HL-60/S4 (cell line): ENCODE results near the gene SLC7A11.

Experiments
- in situ Hi-C: fragments of 300-500 bp; cut with MboI; formaldehyde crosslinking; loops from 2 replicates; pipeline ENCODE4 v1.14.3; 2022; ENCODE audit warnings: low sequenced_read_pairs

Gene SLC7A11

GRCh38 chr4:138174981-138175794 is 67.0 kb downstream of the SLC7A11 start:
- in situ Hi-C loops, result no loop called here

GRCh38 chr4:138164208-138164607 is 77.9 kb downstream of the SLC7A11 start:
- in situ Hi-C loops, result no loop called here

- in situ Hi-C loops, result no loop called here
Measured at GRCh38 chr4:138163171-138163570, 79.0 kb downstream of the SLC7A11 start.

- in situ Hi-C loops, result no loop called here
Measured at GRCh38 chr4:138162259-138162658, 79.9 kb downstream of the SLC7A11 start.

GRCh38 chr4:138161351-138161750 is 80.8 kb downstream of the SLC7A11 start:
- in situ Hi-C loops, result no loop called here

DNA sequence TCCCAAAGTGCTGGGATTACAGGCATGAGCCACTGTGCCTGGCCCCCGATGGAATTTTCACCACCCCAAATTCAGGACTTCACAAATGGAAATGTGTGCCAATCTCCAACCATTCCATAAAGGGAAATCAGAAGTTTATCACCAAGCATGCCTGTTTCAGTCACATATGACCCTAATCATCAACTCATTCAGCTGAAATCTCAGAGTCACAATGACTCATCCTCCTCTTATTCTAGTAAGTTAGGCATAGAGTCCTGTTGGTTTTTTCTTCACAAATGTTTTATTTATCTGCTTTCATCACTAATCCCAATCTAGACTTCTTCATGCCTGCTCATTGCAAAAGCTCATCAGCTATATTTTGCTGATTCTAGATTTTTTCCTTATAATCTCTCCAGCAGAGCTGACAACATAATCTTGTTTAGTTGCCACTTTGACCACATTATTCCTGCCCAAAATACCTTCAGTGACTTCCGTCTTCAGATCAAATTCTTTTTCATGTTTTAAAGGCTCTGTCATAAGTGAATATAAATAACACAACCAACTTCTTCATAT is 83.3 kb downstream of the SLC7A11 start:
- in situ Hi-C loops, result no loop called here

DNA sequence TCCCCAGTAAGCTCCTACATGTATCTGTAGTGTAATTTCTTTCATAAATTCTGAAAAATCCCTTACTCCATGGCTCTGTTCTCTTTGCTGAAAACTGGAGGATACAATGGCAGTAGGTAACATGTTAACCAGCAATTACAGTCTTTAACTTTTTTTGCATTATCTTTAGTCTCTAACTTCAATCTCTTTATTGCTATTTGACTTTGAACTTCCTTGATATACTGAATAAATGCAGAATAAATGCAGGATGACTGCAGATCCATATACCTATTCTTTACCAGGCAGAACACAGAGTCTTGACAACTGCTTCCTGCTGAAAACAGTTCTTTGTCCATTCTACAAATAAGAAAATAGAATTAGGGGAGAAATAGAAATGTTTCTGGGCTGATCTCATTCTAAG is 101.3 kb downstream of the SLC7A11 start:
- in situ Hi-C loops, result no loop called here

- in situ Hi-C loops, result no loop called here
Measured at GRCh38 chr4:138138774-138139173, 103.4 kb downstream of the SLC7A11 start.

DNA sequence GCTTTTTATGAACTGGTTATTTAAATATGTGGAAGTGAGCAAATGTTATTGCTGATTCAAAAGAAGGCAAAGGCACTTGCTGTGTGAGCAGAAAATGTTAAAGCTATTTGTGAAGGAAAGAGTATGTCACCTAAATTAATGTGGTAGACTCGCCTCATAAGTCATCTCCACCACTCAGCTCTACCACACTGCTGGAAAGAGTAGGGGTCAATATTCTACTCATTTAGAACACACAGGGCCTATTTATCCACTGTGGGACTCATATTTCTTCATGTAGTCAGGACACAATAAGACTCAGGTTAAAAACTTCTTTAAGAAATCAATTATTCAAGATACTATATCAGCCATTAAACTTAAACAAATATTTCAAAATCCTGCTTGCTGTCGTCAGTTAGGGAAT is 106.5 kb downstream of the SLC7A11 start:
- in situ Hi-C loops, result no loop called here

GRCh38 chr4:138118270-138118669 is 123.9 kb downstream of the SLC7A11 start:
- in situ Hi-C loops, result no loop called here

GRCh38 chr4:138115053-138115452 is 127.1 kb downstream of the SLC7A11 start:
- in situ Hi-C loops, result no loop called here

GRCh38 chr4:138114434-138114833 is 127.7 kb downstream of the SLC7A11 start:
- in situ Hi-C loops, result no loop called here
